ENCODE results near the gene RIPK1.

- TF ChIP-seq CTCF (IDR thresholded peaks at IDR 0.05; ENCODE audit: borderline replicate concordance, extremely low read depth, low read length, poor library complexity, severe bottlenecking) (no peak), EZH2 (IDR thresholded peaks at IDR 0.05; ENCODE audit: borderline replicate concordance, low read depth, low read length, severe bottlenecking) (no peak)
These were observed 9.1 kb downstream of the RIPK1 start for GRCh38 chr6:3077430-3077829.
